ENCODE results near the gene SLC16A8.
"Not testable (repeated sequence)": the region's sequence is repeated elsewhere in the genome, so short reads cannot be mapped to it uniquely, and the experiment has no call there.

Gene SLC16A8

GRCh38 chr22:38040953-38041759, 42.8 kb downstream of the SLC16A8 start:
- DNase-seq, result no peak

- no peak for DNase-seq
Measured at GRCh38 chr22:38038890-38039812, 44.8 kb downstream of the SLC16A8 start.

- no peak for DNase-seq
Measured at GRCh38 chr22:38038426-38038825, 45.6 kb downstream of the SLC16A8 start.

- not testable (repeated sequence) for DNase-seq
Measured at GRCh38 chr22:38037367-38038150, 46.4 kb downstream of the SLC16A8 start.

- DNase-seq, result no peak
Measured at GRCh38 chr22:38036392-38037062, 47.5 kb downstream of the SLC16A8 start.

- no peak for DNase-seq
Measured at GRCh38 chr22:38035530-38035885, 48.5 kb downstream of the SLC16A8 start.

GRCh38 chr22:38034884-38035529, 49.0 kb downstream of the SLC16A8 start:
- no peak for DNase-seq

- no peak for DNase-seq
Measured at GRCh38 chr22:38034278-38034882, 49.6 kb downstream of the SLC16A8 start.

GRCh38 chr22:38033522-38034277, 50.3 kb downstream of the SLC16A8 start:
- DNase-seq, result no peak

- no peak for DNase-seq
Measured at GRCh38 chr22:38032681-38033521, 51.1 kb downstream of the SLC16A8 start.

- no peak for DNase-seq
Measured at GRCh38 chr22:38031491-38031890, 52.5 kb downstream of the SLC16A8 start.

GRCh38 chr22:38030311-38031133, 53.5 kb downstream of the SLC16A8 start:
- DNase-seq, result no peak

- no peak for DNase-seq
Measured at GRCh38 chr22:38029901-38030300, 54.1 kb downstream of the SLC16A8 start.

- no peak for DNase-seq
Measured at GRCh38 chr22:38029370-38029769, 54.6 kb downstream of the SLC16A8 start.

GRCh38 chr22:38028344-38029130, 55.4 kb downstream of the SLC16A8 start:
- no peak for DNase-seq
